ENCODE measurements around the gene TMEM40.

The TMEM40 gene

GRCh38 chr3:12807066-12807465, 48.0 kb upstream of the TMEM40 start:
- Histone ChIP-seq H3K27me3 (ENCODE audit: insufficient read depth, low read length, poor library complexity, severe bottlenecking) (no peaks in the 10 kb centered on the region), H4K20me1 (ENCODE audit: insufficient read depth, low read length, poor library complexity, severe bottlenecking) (no peaks in the 10 kb centered on the region), H3K4me1 (ENCODE audit: insufficient read depth, low read length, poor library complexity, severe bottlenecking) (no peaks in the 10 kb centered on the region), H3K4me2 (ENCODE audit: low read depth, low read length, poor library complexity, severe bottlenecking) (no peak overlapping the region), H2AFZ (ENCODE audit: low read length) (no peak overlapping the region), H3K9me3 (ENCODE audit: insufficient read depth, low read depth, low read length) (no peaks in the 10 kb centered on the region), H3K79me2 (ENCODE audit: insufficient read depth, low read length) (no peaks in the 10 kb centered on the region), H3F3A (ENCODE audit: low read depth) (no peaks in the 10 kb centered on the region), H3K9me2 (replicated peaks; ENCODE audit: low read depth, low read length) (no peaks in the 10 kb centered on the region), H3K36me3 (ENCODE audit: insufficient read depth, low read length) (no peaks in the 10 kb centered on the region), H3K4me3 (ENCODE audit: low read length, poor library complexity, severe bottlenecking) (no peak overlapping the region), H3K9ac (ENCODE audit: low read depth, low read length, poor library complexity, severe bottlenecking) (no peak overlapping the region)
- TF ChIP-seq, protein P1, sequence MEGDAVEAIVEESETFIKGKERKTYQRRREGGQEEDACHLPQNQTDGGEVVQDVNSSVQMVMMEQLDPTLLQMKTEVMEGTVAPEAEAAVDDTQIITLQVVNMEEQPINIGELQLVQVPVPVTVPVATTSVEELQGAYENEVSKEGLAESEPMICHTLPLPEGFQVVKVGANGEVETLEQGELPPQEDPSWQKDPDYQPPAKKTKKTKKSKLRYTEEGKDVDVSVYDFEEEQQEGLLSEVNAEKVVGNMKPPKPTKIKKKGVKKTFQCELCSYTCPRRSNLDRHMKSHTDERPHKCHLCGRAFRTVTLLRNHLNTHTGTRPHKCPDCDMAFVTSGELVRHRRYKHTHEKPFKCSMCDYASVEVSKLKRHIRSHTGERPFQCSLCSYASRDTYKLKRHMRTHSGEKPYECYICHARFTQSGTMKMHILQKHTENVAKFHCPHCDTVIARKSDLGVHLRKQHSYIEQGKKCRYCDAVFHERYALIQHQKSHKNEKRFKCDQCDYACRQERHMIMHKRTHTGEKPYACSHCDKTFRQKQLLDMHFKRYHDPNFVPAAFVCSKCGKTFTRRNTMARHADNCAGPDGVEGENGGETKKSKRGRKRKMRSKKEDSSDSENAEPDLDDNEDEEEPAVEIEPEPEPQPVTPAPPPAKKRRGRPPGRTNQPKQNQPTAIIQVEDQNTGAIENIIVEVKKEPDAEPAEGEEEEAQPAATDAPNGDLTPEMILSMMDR (conservative IDR thresholded peaks at IDR 0.05; ENCODE audit: low read length), result no peak
- TF ChIP-seq EZH2phosphoT487 (IDR thresholded peaks at IDR 0.05; ENCODE audit: borderline replicate concordance), result no peak

- H2AFZ ChIP-seq (ENCODE audit: low read length), result no peak overlapping the region
- no peaks in the 10 kb centered on the region for H3K36me3 ChIP-seq (ENCODE audit: insufficient read depth, low read length)
- no peak overlapping the region for H3K4me2 ChIP-seq (ENCODE audit: low read depth, low read length, poor library complexity, severe bottlenecking)
- H4K20me1 ChIP-seq (ENCODE audit: insufficient read depth, low read length, poor library complexity, severe bottlenecking), result no peaks in the 10 kb centered on the region
- no peak for TF ChIP-seq EZH2phosphoT487 (IDR thresholded peaks at IDR 0.05; ENCODE audit: borderline replicate concordance)
- TF ChIP-seq, protein P1 (conservative IDR thresholded peaks at IDR 0.05; ENCODE audit: low read length), result no peak
- no peak overlapping the region for H3K4me3 ChIP-seq (ENCODE audit: low read length, poor library complexity, severe bottlenecking)
- H3K9ac ChIP-seq (ENCODE audit: low read depth, low read length, poor library complexity, severe bottlenecking), result no peak overlapping the region
- H3K79me2 ChIP-seq (ENCODE audit: insufficient read depth, low read length), result no peaks in the 10 kb centered on the region
- no peaks in the 10 kb centered on the region for H3K9me2 ChIP-seq (replicated peaks; ENCODE audit: low read depth, low read length)
- no peaks in the 10 kb centered on the region for H3F3A ChIP-seq (ENCODE audit: low read depth)
- no peaks in the 10 kb centered on the region for H3K27me3 ChIP-seq (ENCODE audit: insufficient read depth, low read length, poor library complexity, severe bottlenecking)
- no peaks in the 10 kb centered on the region for H3K4me1 ChIP-seq (ENCODE audit: insufficient read depth, low read length, poor library complexity, severe bottlenecking)
- H3K9me3 ChIP-seq (ENCODE audit: insufficient read depth, low read depth, low read length), result no peaks in the 10 kb centered on the region
Measured at GRCh38 chr3:12803371-12803770, 44.3 kb upstream of the TMEM40 start.

- Histone ChIP-seq H2AFZ (ENCODE audit: low read length) (no peak overlapping the region), H3K79me2 (ENCODE audit: insufficient read depth, low read length) (no peaks in the 10 kb centered on the region), H3K9ac (ENCODE audit: low read depth, low read length, poor library complexity, severe bottlenecking) (no peak overlapping the region), H3K4me3 (ENCODE audit: low read length, poor library complexity, severe bottlenecking) (no peak overlapping the region), H3F3A (ENCODE audit: low read depth) (no peaks in the 10 kb centered on the region), H3K9me3 (ENCODE audit: insufficient read depth, low read depth, low read length) (no peaks in the 10 kb centered on the region), H3K36me3 (ENCODE audit: insufficient read depth, low read length) (no peaks in the 10 kb centered on the region), H3K9me2 (replicated peaks; ENCODE audit: low read depth, low read length) (no peaks in the 10 kb centered on the region), H3K27me3 (ENCODE audit: insufficient read depth, low read length, poor library complexity, severe bottlenecking) (no peaks in the 10 kb centered on the region), H3K4me2 (ENCODE audit: low read depth, low read length, poor library complexity, severe bottlenecking) (no peak overlapping the region), H4K20me1 (ENCODE audit: insufficient read depth, low read length, poor library complexity, severe bottlenecking) (no peaks in the 10 kb centered on the region), H3K4me1 (ENCODE audit: insufficient read depth, low read length, poor library complexity, severe bottlenecking) (no peaks in the 10 kb centered on the region)
- TF ChIP-seq, protein P1 (conservative IDR thresholded peaks at IDR 0.05; ENCODE audit: low read length), result no peak
- no peak for TF ChIP-seq EZH2phosphoT487 (IDR thresholded peaks at IDR 0.05; ENCODE audit: borderline replicate concordance)
Measured at GRCh38 chr3:12799525-12800440, 40.7 kb upstream of the TMEM40 start.
